Stimulated activated CD4-positive, alpha-beta T cell treated with anti-CD3 and anti-CD28 coated beads, Interleukin-1b, Interleukin-23, amount 100 ng/mL, for 1 hour (primary cell): ENCODE results near the gene KRTAP10-3.

Experiments
- DNase-seq, 2 donors: peaks; one replicate each; pipeline ENCODE4 v3.0.0-alpha.2; 2020; ENCODE audit warnings: low read depth in 2 of 2

KRTAP10-3 gene

GRCh38 chr21:44517175-44517899, 41.3 kb downstream of the KRTAP10-3 start:
- DNase-seq: no peak

- no peak for DNase-seq
These were observed 41.8 kb downstream of the KRTAP10-3 start for GRCh38 chr21:44516828-44517174.

- DNase-seq: no peak
These were observed 42.3 kb downstream of the KRTAP10-3 start for GRCh38 chr21:44516342-44516741.

- no peak for DNase-seq
These were observed 43.0 kb downstream of the KRTAP10-3 start for GRCh38 chr21:44515359-44516165.

GRCh38 chr21:44514746-44515358, 43.7 kb downstream of the KRTAP10-3 start:
- DNase-seq: no peak

GRCh38 chr21:44514218-44514520, 44.4 kb downstream of the KRTAP10-3 start:
- no peak for DNase-seq

GRCh38 chr21:44513389-44514217, 45.0 kb downstream of the KRTAP10-3 start:
- no peak for DNase-seq

GRCh38 chr21:44512496-44513388, 45.9 kb downstream of the KRTAP10-3 start:
- no peak for DNase-seq

- DNase-seq: no peak
These were observed 46.7 kb downstream of the KRTAP10-3 start for GRCh38 chr21:44511938-44512275.

- no peak for DNase-seq
These were observed 47.2 kb downstream of the KRTAP10-3 start for GRCh38 chr21:44511219-44511937.

- peak; percentile 65 to 68 for DNase-seq
These were observed 47.9 kb downstream of the KRTAP10-3 start for GRCh38 chr21:44510508-44511218.

GRCh38 chr21:44510109-44510507, 48.5 kb downstream of the KRTAP10-3 start:
- no peak for DNase-seq

- DNase-seq: no peak
These were observed 49.1 kb downstream of the KRTAP10-3 start for GRCh38 chr21:44509539-44509938.

- DNase-seq: no peak
These were observed 49.7 kb downstream of the KRTAP10-3 start for GRCh38 chr21:44508711-44509445.

GRCh38 chr21:44508426-44508710, 50.2 kb downstream of the KRTAP10-3 start:
- DNase-seq: no peak
